HG02884 (cell line): ENCODE measurements around the gene RSAD1.
A peak's percentile ranks its signal among the peaks of the same experiment; 100 is the strongest.

ENCODE experiments used
- ATAC-seq: cut with Tn5 transposase; IDR thresholded peaks from one replicate; pipeline ENCODE4 v1.9.1; 2021; ENCODE audit warnings: mild to moderate bottlenecking, moderate library complexity; ENCODE audit not compliant: unreplicated experiment

The RSAD1 gene

GRCh38 chr17:50488880-50489279 is 10.2 kb downstream of the RSAD1 start:
- ATAC-seq = no peak

GRCh38 chr17:50491505-50491904 is 12.8 kb downstream of the RSAD1 start:
- ATAC-seq = no peak

GRCh38 chr17:50492214-50492613 is 13.6 kb downstream of the RSAD1 start:
- ATAC-seq = no peak

GRCh38 chr17:50493744-50494143 is 15.1 kb downstream of the RSAD1 start:
- no peak for ATAC-seq

GRCh38 chr17:50495217-50495823 is 16.7 kb downstream of the RSAD1 start:
- no peak for ATAC-seq

GRCh38 chr17:50495918-50496317 is 17.3 kb downstream of the RSAD1 start:
- ATAC-seq = no peak

- no peak for ATAC-seq
These were observed 19.6 kb downstream of the RSAD1 start for GRCh38 chr17:50498021-50498874.

- ATAC-seq = no peak
These were observed 20.6 kb downstream of the RSAD1 start for GRCh38 chr17:50499270-50499669.

GRCh38 chr17:50499721-50500120 is 21.1 kb downstream of the RSAD1 start:
- no peak for ATAC-seq

GRCh38 chr17:50501054-50501453 is 22.4 kb downstream of the RSAD1 start:
- no peak for ATAC-seq

- no peak for ATAC-seq
These were observed 23.8 kb downstream of the RSAD1 start for GRCh38 chr17:50502301-50502990.

GRCh38 chr17:50505591-50506130 is 27.0 kb downstream of the RSAD1 start:
- ATAC-seq = no peak

GRCh38 chr17:50506298-50506697 is 27.6 kb downstream of the RSAD1 start:
- no peak for ATAC-seq

- no peak for ATAC-seq
These were observed 29.4 kb downstream of the RSAD1 start, which contains the start of gene MYCBPAP for GRCh38 chr17:50507871-50508572. Gene MYCBPAP (plus strand): TSS chr17:50508439. CDS start chr17:50508675, 236 bp downstream.

GRCh38 chr17:50508573-50509460 is 30.2 kb downstream of the RSAD1 start:
- no peak for ATAC-seq

GRCh38 chr17:50511058-50511457 is 32.4 kb downstream of the RSAD1 start:
- ATAC-seq = peak; percentile 80

GRCh38 chr17:50513495-50513894 is 34.8 kb downstream of the RSAD1 start:
- ATAC-seq = no peak

- ATAC-seq = no peak
These were observed 35.7 kb downstream of the RSAD1 start for GRCh38 chr17:50514388-50514787.

GRCh38 chr17:50514936-50515702 is 36.5 kb downstream of the RSAD1 start:
- no peak for ATAC-seq
